Peyer's patch (tissue), 4 donors: ENCODE measurements around the gene ARHGAP12.

Experiments used
- POLR2A ChIP-seq, 2 donors: fragments of 450-650 bp; IDR thresholded peaks; one replicate each; pipeline ENCODE4 v1.5.1; 2017; ENCODE audit warnings: antibody characterized with exemption in 2 of 2, mild to moderate bottlenecking in 2 of 2, moderate library complexity in 2 of 2
- TF ChIP-seq, protein P1 (sequence below), 6 experiments: fragments of 450-650 bp in 4 of 6; fragments of 200-600 bp in 2 of 6; sonication (generic) in 1 of 6; IDR thresholded peaks; one replicate each; pipeline ENCODE4 v1.5.1; 2017 to 2019; ENCODE audit warnings: antibody characterized with exemption in 6 of 6, mild to moderate bottlenecking in 3 of 6, moderate library complexity in 1 of 6

DNA sequence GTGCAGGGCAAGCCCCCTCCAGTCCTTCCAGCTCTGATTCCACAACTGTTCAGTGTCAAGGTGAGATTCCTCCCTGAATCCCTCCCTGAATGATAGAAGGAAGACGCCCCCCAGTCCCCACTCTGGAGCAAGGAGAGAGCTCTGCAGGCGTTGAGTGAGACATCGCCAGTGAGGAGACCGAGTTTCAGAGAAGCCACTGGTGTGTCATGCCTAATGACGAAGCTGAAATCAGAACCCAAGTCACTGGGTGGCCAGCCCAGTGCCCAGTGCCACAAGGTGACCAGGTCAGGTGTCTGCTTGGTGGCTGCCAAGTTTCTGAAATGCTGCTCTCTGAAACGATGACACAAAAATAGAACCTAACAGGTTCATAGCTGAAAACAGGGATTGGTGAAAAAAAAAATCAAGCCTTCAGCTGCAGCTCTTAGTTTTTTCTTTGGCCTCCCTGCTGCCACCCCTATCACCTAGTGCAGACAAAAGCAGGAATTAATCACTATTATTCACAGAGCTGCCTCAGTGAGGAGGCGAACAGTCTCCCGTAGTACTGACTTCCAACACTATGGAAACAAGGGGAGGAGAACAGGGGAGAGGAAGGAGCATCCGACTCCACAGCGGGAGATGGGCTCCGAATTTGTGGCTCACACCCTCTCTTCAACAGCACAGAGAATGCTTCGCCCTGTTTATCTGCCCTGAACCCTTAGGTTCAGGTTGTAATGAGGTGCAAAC lies 153.5 kb downstream of the ARHGAP12 start:
- TF ChIP-seq, protein P1, sequence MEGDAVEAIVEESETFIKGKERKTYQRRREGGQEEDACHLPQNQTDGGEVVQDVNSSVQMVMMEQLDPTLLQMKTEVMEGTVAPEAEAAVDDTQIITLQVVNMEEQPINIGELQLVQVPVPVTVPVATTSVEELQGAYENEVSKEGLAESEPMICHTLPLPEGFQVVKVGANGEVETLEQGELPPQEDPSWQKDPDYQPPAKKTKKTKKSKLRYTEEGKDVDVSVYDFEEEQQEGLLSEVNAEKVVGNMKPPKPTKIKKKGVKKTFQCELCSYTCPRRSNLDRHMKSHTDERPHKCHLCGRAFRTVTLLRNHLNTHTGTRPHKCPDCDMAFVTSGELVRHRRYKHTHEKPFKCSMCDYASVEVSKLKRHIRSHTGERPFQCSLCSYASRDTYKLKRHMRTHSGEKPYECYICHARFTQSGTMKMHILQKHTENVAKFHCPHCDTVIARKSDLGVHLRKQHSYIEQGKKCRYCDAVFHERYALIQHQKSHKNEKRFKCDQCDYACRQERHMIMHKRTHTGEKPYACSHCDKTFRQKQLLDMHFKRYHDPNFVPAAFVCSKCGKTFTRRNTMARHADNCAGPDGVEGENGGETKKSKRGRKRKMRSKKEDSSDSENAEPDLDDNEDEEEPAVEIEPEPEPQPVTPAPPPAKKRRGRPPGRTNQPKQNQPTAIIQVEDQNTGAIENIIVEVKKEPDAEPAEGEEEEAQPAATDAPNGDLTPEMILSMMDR (IDR thresholded peaks at IDR 0.05), result no peak
- no peak for TF ChIP-seq POLR2A (IDR thresholded peaks at IDR 0.05)
